Endothelial cell of umbilical vein (primary cell): ENCODE measurements around the gene COLQ. TPM values are rescaled to one million over a fixed set of nuclear protein-coding genes. Genes with fewer than 3 reads are reported as not detected.

ENCODE experiments used
- BruUV-seq: library from RNA; stranded (reverse); fragments of 400-500 nt; replicated peaks from 2 replicates; lab custom pipeline; 2021; lab: Mats Ljungman, UMichigan
- CTCF ChIA-PET: fragments of 300-600, 350-600 bp; sonication (Branson Sonifier 250); formaldehyde crosslinking; loops from one replicate; lab custom pipeline; 2021; ENCODE audit warnings: antibody characterized with exemption, inconsistent platforms; lab: Charles Lee
- POLR2A ChIA-PET: fragments of 300-600, 350-600 bp; sonication (Branson Sonifier 250); formaldehyde crosslinking; loops from one replicate; lab custom pipeline; 2021; ENCODE audit warnings: antibody characterized with exemption, inconsistent platforms; lab: Charles Lee
- DNase-seq: peaks from one replicate; pipeline ENCODE4 v3.0.0-alpha.2; 2011; ENCODE audit warnings: low read depth, low spot score
- FAIRE-seq: peaks from 2 replicates; lab custom pipeline; 2011; peaks lifted over from hg19 to GRCh38; lab: Jason Lieb, UNC
- H2AFZ ChIP-seq: 2 replicates; pipeline ENCODE4 v1.6.0; 2012; ENCODE audit warnings: low read depth, low read length, control low read depth, inconsistent platforms
- H3K27ac ChIP-seq: 2 replicates; pipeline ENCODE4 v1.5.1; 2011; ENCODE audit warnings: low read depth, mild to moderate bottlenecking, control low read depth, low read length, moderate library complexity; ENCODE audit not compliant: insufficient read depth
- H3K27me3 ChIP-seq, 2 experiments: 2 replicates each; pipeline versions ENCODE4 v1.6.0 to v1.6.1; 2011; ENCODE audit warnings: low read length in 2 of 2, mixed read lengths in 1 of 2; ENCODE audit not compliant: control insufficient read depth in 2 of 2, insufficient read depth in 2 of 2
- H3K36me3 ChIP-seq, 2 experiments: 2 replicates in 1 of 2; 3 replicates in 1 of 2; pipeline ENCODE4 v1.5.1; 2011; ENCODE audit warnings: low read length in 2 of 2, mild to moderate bottlenecking in 1 of 2, moderate library complexity in 1 of 2; ENCODE audit not compliant: control insufficient read depth in 2 of 2, insufficient read depth in 2 of 2; ENCODE audit errors: extremely low read depth in 1 of 2
- H3K4me1 ChIP-seq: 3 replicates; pipeline ENCODE4 v1.5.1; 2011; ENCODE audit warnings: mild to moderate bottlenecking, low read length; ENCODE audit not compliant: control insufficient read depth, insufficient read depth; ENCODE audit errors: extremely low read depth
- H3K4me2 ChIP-seq: 2 replicates; pipeline ENCODE4 v1.6.1; 2011; ENCODE audit warnings: low read length, control low read depth, mixed read lengths; ENCODE audit not compliant: insufficient read depth
- H3K4me3 ChIP-seq, 3 experiments: fragments of 200-600 bp in 1 of 3; sonication (generic), shearing (Covaris generic) in 1 of 3; replicated peaks in 1 of 3; 2 replicates each; pipeline ENCODE4 v1.5.1; 2011 to 2016; ENCODE audit warnings: control low read depth in 3 of 3, low read length in 3 of 3, mild to moderate bottlenecking in 2 of 3, inconsistent platforms in 1 of 3, low read depth in 1 of 3, moderate library complexity in 1 of 3; ENCODE audit not compliant: insufficient read depth in 1 of 3
- H3K79me2 ChIP-seq: 2 replicates; pipeline ENCODE4 v1.6.0; 2012; ENCODE audit warnings: low read length, inconsistent platforms; ENCODE audit not compliant: control insufficient read depth, insufficient read depth
- H3K9ac ChIP-seq: replicated peaks from 2 replicates; pipeline ENCODE3; 2011; ENCODE audit warnings: low read length, control low read depth; ENCODE audit not compliant: insufficient read depth; ENCODE audit errors: extremely low read depth
- H3K9me1 ChIP-seq: replicated peaks from 3 replicates; pipeline ENCODE4 v1.6.0; 2011; ENCODE audit warnings: mild to moderate bottlenecking, low read length; ENCODE audit not compliant: control insufficient read depth, insufficient read depth; ENCODE audit errors: extremely low read depth
- H3K9me3 ChIP-seq: replicated peaks from 2 replicates; pipeline ENCODE4 v1.5.1; 2012; ENCODE audit warnings: low read length, inconsistent platforms; ENCODE audit not compliant: control insufficient read depth, insufficient read depth
- H4K20me1 ChIP-seq: replicated peaks from 2 replicates; pipeline ENCODE3; 2011; ENCODE audit warnings: mild to moderate bottlenecking, low read length; ENCODE audit not compliant: control insufficient read depth, insufficient read depth; ENCODE audit errors: extremely low read depth
- CTCF ChIP-seq, 2 donors: IDR thresholded peaks; 1 replicate in 1 of 2; 2 replicates in 1 of 2; pipeline ENCODE4 v1.5.1; 2011; ENCODE audit warnings: low read length in 2 of 2, mild to moderate bottlenecking in 2 of 2, moderate library complexity in 2 of 2, control low read depth in 1 of 2, inconsistent platforms in 1 of 2, low read depth in 1 of 2; ENCODE audit not compliant: insufficient read depth in 1 of 2; ENCODE audit errors: extremely low read depth in 1 of 2
- EZH2 ChIP-seq: IDR thresholded peaks from 2 replicates; pipeline ENCODE4 v1.6.1; 2012; ENCODE audit warnings: borderline replicate concordance, low read depth, mild to moderate bottlenecking, moderate library complexity, low read length, inconsistent platforms; ENCODE audit not compliant: severe bottlenecking
- FOS ChIP-seq: IDR thresholded peaks from 2 replicates; pipeline ENCODE4 v1.6.1; 2011; ENCODE audit warnings: mild to moderate bottlenecking, low read length, moderate library complexity, borderline replicate concordance; ENCODE audit not compliant: insufficient read depth
- GATA2 ChIP-seq: IDR thresholded peaks from 2 replicates; pipeline ENCODE4 v1.7.0; 2011; ENCODE audit warnings: low read depth, mild to moderate bottlenecking, moderate library complexity, mixed read lengths, low read length; ENCODE audit not compliant: insufficient read length, insufficient read depth
- JUN ChIP-seq: IDR thresholded peaks from 2 replicates; pipeline ENCODE4 v1.6.1; 2011; ENCODE audit warnings: borderline replicate concordance, low read depth; ENCODE audit not compliant: insufficient read length, insufficient read depth
- MAX ChIP-seq: IDR thresholded peaks from 2 replicates; pipeline ENCODE4 v1.6.1; 2011; ENCODE audit not compliant: insufficient read depth, insufficient read length
- MYC ChIP-seq: IDR thresholded peaks from one replicate; pipeline ENCODE4 v1.6.1; 2011; ENCODE audit warnings: mild to moderate bottlenecking, low read depth, low read length
- POLR2A ChIP-seq: IDR thresholded peaks from 2 replicates; pipeline ENCODE4 v1.6.1; 2012; ENCODE audit warnings: low read depth, mild to moderate bottlenecking, control low read depth, low read length
- POLR2AphosphoS5 ChIP-seq: IDR thresholded peaks from 2 replicates; pipeline ENCODE4 v1.6.1; 2012; ENCODE audit warnings: low read depth, mild to moderate bottlenecking, control low read depth, low read length, moderate library complexity; ENCODE audit not compliant: insufficient read depth
- dilution Hi-C: fragments of 300-500 bp; cut with MboI; formaldehyde crosslinking; loops from one replicate; pipeline ENCODE4 v1.15.0; 2019; ENCODE audit warnings: low sequenced_read_pairs; ENCODE audit not compliant: extremely low pct_ligation_motif_present
- intact Hi-C: fragments of 100-400 bp; cut with micrococcal nuclease; formaldehyde crosslinking; loops from one replicate; pipeline ENCODE4 v1.10.0; 2022
- polyA plus RNA-seq, 4 experiments: library from polyadenylated mRNA; depleted of rRNA in 3 of 4; stranded (reverse) in 3 of 4; unstranded in 1 of 4; fragments of >200 nt; gene quantifications; 2 replicates each; pipeline versions ENCODE4 v1.2.1 to v1.2.3, GENCODE V29; 2011 to 2012; ENCODE audit warnings: missing spikeins in 1 of 4
- total RNA-seq: library from RNA; stranded (reverse); gene quantifications from 2 replicates; pipeline ENCODE4 v1.2.3, GENCODE V29; 2021

COLQ gene
- total and polyA plus RNA-seq, 2 donors (not counting 3 experiments of a cell fraction or from before 2014, with no cell fraction given): 2.0 to 2.3 TPM

DNA sequence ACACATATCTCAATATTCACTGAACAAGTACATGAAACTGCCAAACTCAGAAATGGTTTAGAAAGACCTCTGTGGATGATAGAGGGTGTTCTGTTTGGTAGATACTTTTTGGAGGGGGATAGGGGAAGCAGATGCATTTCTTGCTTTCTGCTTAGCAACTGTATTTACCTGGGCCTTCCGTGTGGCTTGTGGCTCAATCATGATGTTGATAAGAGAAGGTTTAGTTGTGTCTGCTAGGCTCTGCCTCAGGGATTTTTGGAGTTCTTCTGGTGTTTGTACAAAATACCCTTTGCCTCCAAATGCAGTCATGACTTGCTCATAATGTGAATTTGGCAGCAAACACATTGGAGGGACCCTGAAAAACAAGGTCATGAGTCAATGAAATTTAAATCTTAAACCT lies 41.7 kb upstream of the COLQ start:
- dilution Hi-C loops: no loop called here
- Histone ChIP-seq H3K27ac (no peak overlapping the region), H2AFZ (no peak overlapping the region), H3K36me3 (peaks cover 16 to 24% of the 10 kb centered on the region in 2 experiments), H3K4me3 (no peak overlapping the region), H3K9me3 (no peaks in the 10 kb centered on the region), H3K9ac (no peak overlapping the region), H4K20me1 (no peaks in the 10 kb centered on the region), H3K4me2 (no peak overlapping the region), H3K27me3 (no peaks in the 10 kb centered on the region), H3K79me2 (no peaks in the 10 kb centered on the region), H3K9me1 (no peaks in the 10 kb centered on the region), H3K4me1 (no peaks in the 10 kb centered on the region)
- ChIA-PET POLR2A (no interaction called here), CTCF (no interaction called here)
- no TSS peak for BruUV-seq
- FAIRE-seq (no peak), DNase-seq (no peak)
- no peak for TF ChIP-seq POLR2A
- no peak for TF ChIP-seq EZH2
- TF ChIP-seq JUN: no peak
- TF ChIP-seq GATA2: no peak
- no peak for TF ChIP-seq MAX
- no peak for TF ChIP-seq CTCF (IDR thresholded peaks at IDR 0.05; ENCODE audit: extremely low read depth in 1 of 2, insufficient read depth in 1 of 2, low read depth in 1 of 2, low read length in 2 of 2)
- no peak for TF ChIP-seq FOS
- no peak for TF ChIP-seq POLR2AphosphoS5
- no peak for TF ChIP-seq MYC
- intact Hi-C loops: no loop called here
